ENCODE measurements around the gene FERMT3. TPM values are rescaled to one million over a fixed set of nuclear protein-coding genes. Genes with fewer than 3 reads are reported as not detected.

Gene FERMT3
- total and polyA plus RNA-seq, 2 of the 13 experiments (the other 11 are each of a cell fraction or from before 2014, with no cell fraction given) = 0.29 TPM; not detected in 1

DNA sequence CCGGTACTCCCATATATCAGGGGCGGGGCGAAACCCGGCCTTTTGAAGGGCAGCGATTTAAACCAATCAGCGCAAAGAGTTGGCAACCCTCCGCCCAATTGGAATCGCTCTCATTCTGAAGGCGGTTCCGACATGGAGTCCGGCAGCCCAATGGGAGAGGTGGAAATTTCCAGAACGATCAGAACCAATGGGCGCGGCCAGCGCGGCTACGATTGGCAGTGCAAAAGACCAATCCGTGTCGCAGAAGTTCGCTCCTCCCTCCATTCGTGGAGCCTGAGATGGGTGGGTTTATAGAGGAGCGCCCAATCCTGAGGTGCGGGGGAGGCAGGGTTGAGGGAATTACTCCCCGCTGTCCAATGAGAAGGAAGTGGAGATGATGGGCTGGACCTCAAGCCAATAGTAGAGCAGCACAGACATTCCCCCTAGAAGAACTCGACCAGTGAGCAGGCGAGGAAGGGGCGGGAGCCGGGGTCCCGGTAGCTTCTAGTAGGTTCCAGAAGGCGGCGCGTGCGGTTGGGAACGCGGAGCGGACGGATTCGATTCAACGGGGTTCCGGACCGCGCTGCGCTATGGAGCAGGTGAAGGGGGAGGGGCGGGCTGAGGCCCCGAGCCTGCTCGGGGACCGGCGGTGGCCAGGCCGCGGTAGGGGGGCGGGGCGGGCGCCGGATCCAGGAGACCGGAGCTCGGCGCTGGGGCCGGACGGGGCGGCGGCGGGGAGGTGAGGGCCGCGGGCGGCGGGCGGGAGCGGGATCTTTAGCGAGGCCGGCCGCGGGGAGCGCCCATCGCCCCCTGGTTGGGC, 20.6 kb upstream of the FERMT3 start, which contains the start of gene STIP1 (continued):
- TF ChIP-seq, protein P1, sequence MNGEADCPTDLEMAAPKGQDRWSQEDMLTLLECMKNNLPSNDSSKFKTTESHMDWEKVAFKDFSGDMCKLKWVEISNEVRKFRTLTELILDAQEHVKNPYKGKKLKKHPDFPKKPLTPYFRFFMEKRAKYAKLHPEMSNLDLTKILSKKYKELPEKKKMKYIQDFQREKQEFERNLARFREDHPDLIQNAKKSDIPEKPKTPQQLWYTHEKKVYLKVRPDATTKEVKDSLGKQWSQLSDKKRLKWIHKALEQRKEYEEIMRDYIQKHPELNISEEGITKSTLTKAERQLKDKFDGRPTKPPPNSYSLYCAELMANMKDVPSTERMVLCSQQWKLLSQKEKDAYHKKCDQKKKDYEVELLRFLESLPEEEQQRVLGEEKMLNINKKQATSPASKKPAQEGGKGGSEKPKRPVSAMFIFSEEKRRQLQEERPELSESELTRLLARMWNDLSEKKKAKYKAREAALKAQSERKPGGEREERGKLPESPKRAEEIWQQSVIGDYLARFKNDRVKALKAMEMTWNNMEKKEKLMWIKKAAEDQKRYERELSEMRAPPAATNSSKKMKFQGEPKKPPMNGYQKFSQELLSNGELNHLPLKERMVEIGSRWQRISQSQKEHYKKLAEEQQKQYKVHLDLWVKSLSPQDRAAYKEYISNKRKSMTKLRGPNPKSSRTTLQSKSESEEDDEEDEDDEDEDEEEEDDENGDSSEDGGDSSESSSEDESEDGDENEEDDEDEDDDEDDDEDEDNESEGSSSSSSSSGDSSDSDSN (CRISPR knock-in tag; IDR thresholded peaks at IDR 0.05) = no peak
- TF ChIP-seq ZNF768 (CRISPR knock-in tag; IDR thresholded peaks at IDR 0.05) (0 out of 2 replicates have a peak, but pooled peaks have one; percentile 48), ZNF547 (CRISPR knock-in tag; IDR thresholded peaks at IDR 0.05) (peak; percentile 16), AGO2 (optimal IDR thresholded peaks at IDR 0.05; ENCODE audit: low read depth, low read length) (no peak), ESRRA (CRISPR knock-in tag; IDR thresholded peaks at IDR 0.05; ENCODE audit: low read depth) (no peak), ZNF235 (CRISPR knock-in tag; IDR thresholded peaks at IDR 0.05; ENCODE audit: borderline replicate concordance) (no peak), ZFP36 (IDR thresholded peaks at IDR 0.05; ENCODE audit: borderline replicate concordance, low read depth, low read length, partially characterized antibody) (no peak), DNMT3B (CRISPR knock-in tag; conservative IDR thresholded peaks at IDR 0.05) (no peak), ZNF781 (CRISPR knock-in tag; IDR thresholded peaks at IDR 0.05; ENCODE audit: borderline replicate concordance, not compliant biosample characterization) (no peak), ZSCAN22 (CRISPR knock-in tag; IDR thresholded peaks at IDR 0.05) (no peak), MIXL1 (CRISPR knock-in tag; IDR thresholded peaks at IDR 0.05) (no peak), JUN (CRISPR knock-in tag; IDR thresholded peaks at IDR 0.05) (no peak), ZNF614 (CRISPR knock-in tag; IDR thresholded peaks at IDR 0.05; ENCODE audit: borderline replicate concordance) (no peak; the same call in 1 of the 2 replicates), ZNF230 (CRISPR knock-in tag; IDR thresholded peaks at IDR 0.05) (no peak), SMC3 (IDR thresholded peaks at IDR 0.05; ENCODE audit: low read length) (no peak), TGIF2 (CRISPR knock-in tag; IDR thresholded peaks at IDR 0.05) (0 out of 2 replicates have a peak, but pooled peaks have one; percentile 19)
- TF ChIP-seq, protein P2, sequence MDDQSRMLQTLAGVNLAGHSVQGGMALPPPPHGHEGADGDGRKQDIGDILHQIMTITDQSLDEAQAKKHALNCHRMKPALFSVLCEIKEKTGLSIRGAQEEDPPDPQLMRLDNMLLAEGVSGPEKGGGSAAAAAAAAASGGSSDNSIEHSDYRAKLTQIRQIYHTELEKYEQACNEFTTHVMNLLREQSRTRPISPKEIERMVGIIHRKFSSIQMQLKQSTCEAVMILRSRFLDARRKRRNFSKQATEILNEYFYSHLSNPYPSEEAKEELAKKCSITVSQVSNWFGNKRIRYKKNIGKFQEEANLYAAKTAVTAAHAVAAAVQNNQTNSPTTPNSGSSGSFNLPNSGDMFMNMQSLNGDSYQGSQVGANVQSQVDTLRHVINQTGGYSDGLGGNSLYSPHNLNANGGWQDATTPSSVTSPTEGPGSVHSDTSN (CRISPR knock-in tag; IDR thresholded peaks at IDR 0.05; ENCODE audit: borderline replicate concordance) = peak; percentile 94
- TF ChIP-seq, protein P3, sequence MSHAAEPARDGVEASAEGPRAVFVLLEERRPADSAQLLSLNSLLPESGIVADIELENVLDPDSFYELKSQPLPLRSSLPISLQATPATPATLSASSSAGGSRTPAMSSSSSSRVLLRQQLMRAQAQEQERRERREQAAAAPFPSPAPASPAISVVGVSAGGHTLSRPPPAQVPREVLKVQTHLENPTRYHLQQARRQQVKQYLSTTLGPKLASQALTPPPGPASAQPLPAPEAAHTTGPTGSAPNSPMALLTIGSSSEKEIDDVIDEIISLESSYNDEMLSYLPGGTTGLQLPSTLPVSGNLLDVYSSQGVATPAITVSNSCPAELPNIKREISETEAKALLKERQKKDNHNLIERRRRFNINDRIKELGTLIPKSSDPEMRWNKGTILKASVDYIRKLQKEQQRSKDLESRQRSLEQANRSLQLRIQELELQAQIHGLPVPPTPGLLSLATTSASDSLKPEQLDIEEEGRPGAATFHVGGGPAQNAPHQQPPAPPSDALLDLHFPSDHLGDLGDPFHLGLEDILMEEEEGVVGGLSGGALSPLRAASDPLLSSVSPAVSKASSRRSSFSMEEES (CRISPR knock-in tag; IDR thresholded peaks at IDR 0.05) = 0 out of 2 replicates have a peak, but pooled peaks have one; percentile 66
- TF ChIP-seq, protein P4, sequence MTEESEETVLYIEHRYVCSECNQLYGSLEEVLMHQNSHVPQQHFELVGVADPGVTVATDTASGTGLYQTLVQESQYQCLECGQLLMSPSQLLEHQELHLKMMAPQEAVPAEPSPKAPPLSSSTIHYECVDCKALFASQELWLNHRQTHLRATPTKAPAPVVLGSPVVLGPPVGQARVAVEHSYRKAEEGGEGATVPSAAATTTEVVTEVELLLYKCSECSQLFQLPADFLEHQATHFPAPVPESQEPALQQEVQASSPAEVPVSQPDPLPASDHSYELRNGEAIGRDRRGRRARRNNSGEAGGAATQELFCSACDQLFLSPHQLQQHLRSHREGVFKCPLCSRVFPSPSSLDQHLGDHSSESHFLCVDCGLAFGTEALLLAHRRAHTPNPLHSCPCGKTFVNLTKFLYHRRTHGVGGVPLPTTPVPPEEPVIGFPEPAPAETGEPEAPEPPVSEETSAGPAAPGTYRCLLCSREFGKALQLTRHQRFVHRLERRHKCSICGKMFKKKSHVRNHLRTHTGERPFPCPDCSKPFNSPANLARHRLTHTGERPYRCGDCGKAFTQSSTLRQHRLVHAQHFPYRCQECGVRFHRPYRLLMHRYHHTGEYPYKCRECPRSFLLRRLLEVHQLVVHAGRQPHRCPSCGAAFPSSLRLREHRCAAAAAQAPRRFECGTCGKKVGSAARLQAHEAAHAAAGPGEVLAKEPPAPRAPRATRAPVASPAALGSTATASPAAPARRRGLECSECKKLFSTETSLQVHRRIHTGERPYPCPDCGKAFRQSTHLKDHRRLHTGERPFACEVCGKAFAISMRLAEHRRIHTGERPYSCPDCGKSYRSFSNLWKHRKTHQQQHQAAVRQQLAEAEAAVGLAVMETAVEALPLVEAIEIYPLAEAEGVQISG (CRISPR knock-in tag; IDR thresholded peaks at IDR 0.05) = peak; percentile 49; the same call in 1 of the 2 replicates
- TF ChIP-seq, protein P5, sequence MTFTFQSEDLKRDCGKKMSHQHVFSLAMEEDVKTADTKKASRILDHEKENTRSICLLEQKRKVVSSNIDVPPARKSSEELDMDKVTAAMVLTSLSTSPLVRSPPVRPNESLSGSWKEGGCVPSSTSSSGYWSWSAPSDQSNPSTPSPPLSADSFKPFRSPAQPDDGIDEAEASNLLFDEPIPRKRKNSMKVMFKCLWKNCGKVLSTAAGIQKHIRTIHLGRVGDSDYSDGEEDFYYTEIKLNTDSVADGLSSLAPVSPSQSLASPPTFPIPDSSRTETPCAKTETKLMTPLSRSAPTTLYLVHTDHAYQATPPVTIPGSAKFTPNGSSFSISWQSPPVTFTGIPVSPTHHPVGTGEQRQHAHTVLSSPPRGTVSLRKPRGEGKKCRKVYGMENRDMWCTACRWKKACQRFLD (CRISPR knock-in tag; IDR thresholded peaks at IDR 0.05; ENCODE audit: borderline replicate concordance) = no peak; the same call in 1 of the 2 replicates
